Measurements from ENCODE around the gene PTDSS2. TPM values are rescaled to one million over a fixed set of nuclear protein-coding genes. Genes with fewer than 3 reads are reported as not detected.
A peak's percentile ranks its signal among the peaks of the same experiment; 100 is the strongest.

PTDSS2 gene
- total and polyA plus RNA-seq, 2 of the 13 experiments (the other 11 are each of a cell fraction or from before 2014, with no cell fraction given) = 21.7 to 26.4 TPM

- TF ChIP-seq PAWR (CRISPR knock-in tag; IDR thresholded peaks at IDR 0.05; ENCODE audit: borderline replicate concordance) = no peak
- peak; percentile 83 for TF ChIP-seq SAP130 (CRISPR knock-in tag; IDR thresholded peaks at IDR 0.05; ENCODE audit: low read depth)
- 0 out of 2 replicates have a peak, but pooled peaks have one; percentile 9 for TF ChIP-seq FOXO1 (CRISPR knock-in tag; IDR thresholded peaks at IDR 0.05)
- no peak for TF ChIP-seq ETS1 (CRISPR knock-in tag; IDR thresholded peaks at IDR 0.05)
- no peak for TF ChIP-seq ZNF615 (CRISPR knock-in tag; IDR thresholded peaks at IDR 0.05; ENCODE audit: borderline replicate concordance)
- TF ChIP-seq POGK (CRISPR knock-in tag; conservative IDR thresholded peaks at IDR 0.05) = peak; percentile 68; the same call in 1 of the 2 replicates
- TF ChIP-seq FOXA3 (CRISPR knock-in tag; IDR thresholded peaks at IDR 0.05) = no peak; the same call in none of the 2 replicates
- TF ChIP-seq AKAP8 (CRISPR knock-in tag; IDR thresholded peaks at IDR 0.05) = peak; percentile 64; the same call in 1 of the 2 replicates
- no peak for TF ChIP-seq AKNA (CRISPR knock-in tag; IDR thresholded peaks at IDR 0.05; ENCODE audit: borderline replicate concordance)
- TF ChIP-seq MXD4 (CRISPR knock-in tag; IDR thresholded peaks at IDR 0.05) = peak; percentile 65; the same call in 1 of the 2 replicates
- TF ChIP-seq, protein P1, sequence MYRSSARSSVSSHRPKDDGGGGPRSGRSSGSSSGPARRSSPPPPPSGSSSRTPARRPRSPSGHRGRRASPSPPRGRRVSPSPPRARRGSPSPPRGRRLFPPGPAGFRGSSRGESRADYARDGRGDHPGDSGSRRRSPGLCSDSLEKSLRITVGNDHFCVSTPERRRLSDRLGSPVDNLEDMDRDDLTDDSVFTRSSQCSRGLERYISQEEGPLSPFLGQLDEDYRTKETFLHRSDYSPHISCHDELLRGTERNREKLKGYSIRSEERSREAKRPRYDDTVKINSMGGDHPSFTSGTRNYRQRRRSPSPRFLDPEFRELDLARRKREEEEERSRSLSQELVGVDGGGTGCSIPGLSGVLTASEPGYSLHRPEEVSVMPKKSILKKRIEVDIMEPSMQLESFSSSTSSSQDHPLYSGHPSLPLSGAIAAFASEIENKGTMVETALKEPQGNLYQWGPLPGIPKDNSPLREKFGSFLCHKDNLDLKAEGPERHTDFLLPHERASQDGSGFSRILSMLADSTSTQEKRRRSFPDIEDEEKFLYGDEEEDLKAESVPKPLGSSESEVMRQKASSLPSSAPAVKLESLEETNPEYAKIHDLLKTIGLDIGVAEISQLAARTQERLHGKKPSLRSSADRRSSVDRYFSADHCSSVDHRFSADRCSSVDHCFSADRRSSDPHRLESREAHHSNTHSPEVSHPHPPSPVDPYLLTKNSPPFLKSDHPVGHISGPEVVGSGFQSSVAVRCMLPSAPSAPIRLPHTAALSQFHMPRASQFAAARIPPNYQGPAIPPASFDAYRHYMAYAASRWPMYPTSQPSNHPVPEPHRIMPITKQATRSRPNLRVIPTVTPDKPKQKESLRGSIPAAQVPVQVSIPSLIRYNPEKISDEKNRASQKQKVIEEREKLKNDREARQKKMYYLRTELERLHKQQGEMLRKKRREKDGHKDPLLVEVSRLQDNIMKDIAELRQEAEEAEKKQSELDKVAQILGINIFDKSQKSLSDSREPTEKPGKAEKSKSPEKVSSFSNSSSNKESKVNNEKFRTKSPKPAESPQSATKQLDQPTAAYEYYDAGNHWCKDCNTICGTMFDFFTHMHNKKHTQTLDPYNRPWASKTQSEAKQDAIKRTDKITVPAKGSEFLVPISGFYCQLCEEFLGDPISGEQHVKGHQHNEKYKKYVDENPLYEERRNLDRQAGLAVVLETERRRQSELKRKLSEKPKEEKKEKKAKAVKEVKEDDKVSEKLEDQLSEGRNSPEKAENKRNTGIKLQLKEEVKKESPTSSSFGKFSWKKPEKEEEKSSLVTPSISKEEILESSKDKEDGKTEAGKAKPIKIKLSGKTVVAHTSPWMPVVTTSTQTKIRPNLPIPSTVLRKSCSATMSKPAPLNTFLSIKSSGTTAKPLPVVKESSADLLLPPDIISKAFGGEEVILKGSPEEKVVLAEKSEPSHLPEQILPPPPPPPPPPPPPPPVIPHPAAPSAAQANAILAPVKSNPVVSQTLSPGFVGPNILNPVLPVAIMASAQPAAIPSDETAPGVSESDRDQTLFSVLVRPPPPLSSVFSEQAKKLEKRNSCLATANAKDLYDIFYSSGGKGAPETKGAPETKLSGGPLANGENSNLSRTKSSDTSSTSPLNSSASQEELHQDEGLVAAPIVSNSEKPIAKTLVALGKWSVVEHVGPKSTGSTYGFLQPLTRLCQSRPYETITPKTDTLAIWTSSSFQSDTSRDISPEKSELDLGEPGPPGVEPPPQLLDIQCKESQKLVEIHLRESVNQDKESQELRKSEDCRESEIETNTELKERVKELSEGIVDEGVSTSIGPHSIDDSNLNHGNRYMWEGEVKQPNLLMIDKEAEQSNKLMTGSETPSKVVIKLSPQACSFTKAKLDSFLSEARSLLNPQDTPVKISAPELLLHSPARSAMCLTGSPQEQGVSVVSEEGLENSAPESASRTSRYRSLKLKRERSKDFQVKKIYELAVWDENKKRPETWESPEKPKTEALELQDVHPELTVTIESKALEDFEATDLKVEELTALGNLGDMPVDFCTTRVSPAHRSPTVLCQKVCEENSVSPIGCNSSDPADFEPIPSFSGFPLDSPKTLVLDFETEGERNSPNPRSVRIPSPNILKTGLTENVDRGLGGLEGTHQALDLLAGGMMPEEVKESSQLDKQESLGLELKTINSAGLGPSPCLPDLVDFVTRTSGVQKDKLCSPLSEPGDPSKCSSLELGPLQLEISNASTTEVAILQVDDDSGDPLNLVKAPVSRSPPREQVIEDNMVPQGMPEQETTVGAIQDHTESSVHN (CRISPR knock-in tag; IDR thresholded peaks at IDR 0.05) = 0 out of 2 replicates have a peak, but pooled peaks have one; percentile 18
- TF ChIP-seq ZBTB38 (CRISPR knock-in tag; IDR thresholded peaks at IDR 0.05) = peak; percentile 91
These were observed 68.6 kb downstream of the PTDSS2 start (continued) for GRCh38 chr11:518463-519202.
